Naive thymus-derived CD4-positive, alpha-beta T cell (primary cell): ENCODE results near the gene NID1. TPM values are rescaled to one million over a fixed set of nuclear protein-coding genes. Genes with fewer than 3 reads are reported as not detected.
"Not testable (repeated sequence)": the region's sequence is repeated elsewhere in the genome, so short reads cannot be mapped to it uniquely, and the experiment has no call there.

Source experiments
- ATAC-seq: fragments of 150-1000 bp; cut with Tn5 transposase; 2 replicates; pipeline ENCODE4 v1.10.0; 2021; ENCODE audit warnings: mild to moderate bottlenecking, moderate library complexity
- CTCF ChIA-PET: fragments of 350-600 bp; sonication (Branson Sonifier 250); formaldehyde crosslinking; loops from one replicate; lab custom pipeline; 2021; ENCODE audit warnings: antibody characterized with exemption; lab: Charles Lee
- POLR2A ChIA-PET: fragments of 350-600 bp; sonication (Branson Sonifier 250); formaldehyde crosslinking; loops from one replicate; lab custom pipeline; 2021; ENCODE audit warnings: antibody characterized with exemption, inconsistent platforms; lab: Charles Lee
- DNase-seq, 9 donors: peaks; one replicate each; pipeline versions ENCODE4 v3.0.0 to v3.0.0-alpha.2; 2020 to 2022; ENCODE audit warnings: mixed read lengths in 1 of 9
- H3K27ac ChIP-seq: one replicate; pipeline ENCODE4 v1.7.0; 2013; ENCODE audit warnings: mild to moderate bottlenecking, low read depth, low read length, moderate library complexity
- H3K27me3 ChIP-seq, 2 donors: one replicate each; pipeline ENCODE4 v1.7.0; 2013; ENCODE audit warnings: low read length in 2 of 2, mild to moderate bottlenecking in 2 of 2, moderate library complexity in 2 of 2; ENCODE audit not compliant: control insufficient read depth in 2 of 2, insufficient read depth in 2 of 2
- H3K36me3 ChIP-seq, 3 experiments: 1 replicate in 2 of 3; 2 replicates in 1 of 3; pipeline ENCODE4 v1.7.0; 2013; ENCODE audit warnings: low read length in 3 of 3, mild to moderate bottlenecking in 3 of 3, moderate library complexity in 1 of 3; ENCODE audit not compliant: insufficient read depth in 3 of 3, control insufficient read depth in 2 of 3
- H3K4me1 ChIP-seq, 2 donors: one replicate each; pipeline ENCODE4 v1.7.0; 2013; ENCODE audit warnings: low read length in 2 of 2, mild to moderate bottlenecking in 2 of 2, moderate library complexity in 1 of 2; ENCODE audit not compliant: control insufficient read depth in 2 of 2, insufficient read depth in 2 of 2
- H3K4me3 ChIP-seq: 2 replicates; pipeline ENCODE4 v1.7.0; 2013; ENCODE audit warnings: mild to moderate bottlenecking, low read length
- H3K9me3 ChIP-seq, 3 experiments: 1 replicate in 2 of 3; 2 replicates in 1 of 3; pipeline ENCODE4 v1.7.0; 2013; ENCODE audit warnings: low read length in 3 of 3; ENCODE audit not compliant: control insufficient read depth in 2 of 3
- H3K27ac Mint-ChIP-seq, 9 donors: one replicate each; pipeline ENCODE4 v1.8.0; 2020 to 2022; ENCODE audit warnings: mixed read lengths in 9 of 9, mild to moderate bottlenecking in 8 of 9, moderate library complexity in 5 of 9, inconsistent platforms in 2 of 9
- H3K27me3 Mint-ChIP-seq, 5 donors: one replicate each; pipeline ENCODE4 v1.8.0; 2021 to 2022; ENCODE audit warnings: mixed read lengths in 5 of 5, mild to moderate bottlenecking in 1 of 5
- H3K36me3 Mint-ChIP-seq, 5 donors: one replicate each; pipeline ENCODE4 v1.8.0; 2020 to 2022; ENCODE audit warnings: mixed read lengths in 5 of 5, mild to moderate bottlenecking in 3 of 5, inconsistent platforms in 1 of 5
- H3K4me1 Mint-ChIP-seq, 7 donors: one replicate each; pipeline ENCODE4 v1.8.0; 2020 to 2022; ENCODE audit warnings: mixed read lengths in 7 of 7, mild to moderate bottlenecking in 3 of 7, inconsistent platforms in 1 of 7
- H3K4me3 Mint-ChIP-seq, 10 donors: one replicate each; pipeline ENCODE4 v1.8.0; 2020 to 2022; ENCODE audit warnings: mild to moderate bottlenecking in 10 of 10, mixed read lengths in 10 of 10, moderate library complexity in 6 of 10, inconsistent platforms in 2 of 10
- H3K9me3 Mint-ChIP-seq, 11 donors: one replicate each; pipeline ENCODE4 v1.8.0; 2020 to 2022; ENCODE audit warnings: mixed read lengths in 11 of 11, mild to moderate bottlenecking in 4 of 11, inconsistent platforms in 1 of 11, moderate library complexity in 1 of 11
- intact Hi-C, 2 donors: fragments of 100-400 bp; cut with micrococcal nuclease; formaldehyde crosslinking; loops; one replicate each; pipeline ENCODE4 v1.15.1; 2023
- polyA plus RNA-seq, 2 donors: library from polyadenylated mRNA; unstranded; fragments of 300-500 nt; fragmentation: Illumina TruSeq; gene quantifications; one replicate each; pipeline ENCODE4 v1.2.3, GENCODE V29; 2021
- total RNA-seq, 6 experiments: library from RNA in 5 of 6; stranded (reverse) in 5 of 6; gene quantifications; 1 replicate in 5 of 6; 2 replicates in 1 of 6; pipeline ENCODE4 v1.2.3 and lab custom pipeline; 2021 to 2026

NID1 gene
- total and polyA plus RNA-seq, 7 experiments from 2014 or later = 0.11 to 6.2 (median 0.22) TPM; not detected in 2

GRCh38 chr1:236101233-236102200, 36.6 kb upstream of the NID1 start:
- Mint-ChIP-seq H3K4me3 (no peak overlapping the region), H3K9me3 (peaks cover 0 to 6% (median 0%) of the 10 kb centered on the region in 11 donors), H3K36me3 (no peaks in the 10 kb centered on the region), H3K27ac (no peak overlapping the region), H3K27me3 (peaks cover 0 to 4% (median 3%) of the 10 kb centered on the region in 5 donors), H3K4me1 (peaks cover 0 to 4% (median 3%) of the 10 kb centered on the region in 7 donors)
- no peaks in the 10 kb centered on the region for H3K27me3 ChIP-seq
- H3K36me3 ChIP-seq = no peaks in the 10 kb centered on the region
- CTCF ChIA-PET = no interaction called here
- H3K4me3 ChIP-seq = no peak overlapping the region
- DNase-seq (no peak), ATAC-seq (peak; percentile 17)
- H3K27ac ChIP-seq = no peak overlapping the region
- H3K9me3 ChIP-seq = no peaks in the 10 kb centered on the region
- H3K4me1 ChIP-seq = no peaks in the 10 kb centered on the region
- POLR2A ChIA-PET = no interaction called here
- intact Hi-C loops = loop anchor here (5.0 to 10.0 kb wide), 5 partner anchors 503 to 1703 kb away; partner anchors contain the start of gene HEATR1 (in 1 of the 2)

- CTCF ChIA-PET = no interaction called here
Observed at GRCh38 chr1:236100799-236101198, 35.9 kb upstream of the NID1 start.

GRCh38 chr1:236099355-236099974, 34.6 kb upstream of the NID1 start:
- no peaks in the 10 kb centered on the region for H3K9me3 ChIP-seq
- Mint-ChIP-seq H3K27ac (no peak overlapping the region), H3K9me3 (peaks cover 0 to 12% (median 0%) of the 10 kb centered on the region in 11 donors), H3K4me3 (no peak overlapping the region), H3K4me1 (peaks cover 0 to 4% (median 3%) of the 10 kb centered on the region in 7 donors), H3K36me3 (no peaks in the 10 kb centered on the region), H3K27me3 (peaks cover 5 to 19% (median 13%) of the 10 kb centered on the region in 5 donors)
- no peak overlapping the region for H3K4me3 ChIP-seq
- no peaks in the 10 kb centered on the region for H3K27me3 ChIP-seq
- ChIA-PET POLR2A (no interaction called here), CTCF (interaction anchor here (0.6 kb wide), 2 partner anchors 13 to 763 kb away, joined by 3 to 4 read pairs; no protein-coding TSS in a partner anchor)
- intact Hi-C loops = no loop called here
- no peak for ATAC-seq
- H3K36me3 ChIP-seq = no peaks in the 10 kb centered on the region
- DNase-seq = no peak
- H3K4me1 ChIP-seq = no peaks in the 10 kb centered on the region
- H3K27ac ChIP-seq = no peak overlapping the region

More at GRCh38 chr1:236100799-236101198, 35.9 kb upstream of the NID1 start:
- H3K27me3 Mint-ChIP-seq = peaks cover 0 to 6% (median 4%) of the 10 kb centered on the region in 5 donors
- H3K27ac Mint-ChIP-seq = no peak overlapping the region
- H3K4me1 Mint-ChIP-seq = peaks cover 0 to 4% (median 3%) of the 10 kb centered on the region in 7 donors
- H3K4me3 ChIP-seq = no peak overlapping the region
- intact Hi-C loops = loop anchor here (5.0 to 10.0 kb wide), 5 partner anchors 504 to 1704 kb away; partner anchors contain the start of gene HEATR1 (in 1 of the 2)
- POLR2A ChIA-PET = no interaction called here
- H3K9me3 ChIP-seq = no peaks in the 10 kb centered on the region
- no peaks in the 10 kb centered on the region for H3K36me3 ChIP-seq
- H3K36me3 Mint-ChIP-seq = no peaks in the 10 kb centered on the region
- H3K27me3 ChIP-seq = no peaks in the 10 kb centered on the region
- DNase-seq = no peak
- no peaks in the 10 kb centered on the region for H3K4me1 ChIP-seq
- H3K4me3 Mint-ChIP-seq = no peak overlapping the region
- H3K9me3 Mint-ChIP-seq = peaks cover 0 to 9% (median 0%) of the 10 kb centered on the region in 11 donors
- ATAC-seq = no peak
- H3K27ac ChIP-seq = no peak overlapping the region

- DNase-seq = no peak
- CTCF ChIA-PET = interaction anchor here (0.6 kb wide), 1 partner anchor 103 kb away, joined by 3 read pairs; no protein-coding TSS in a partner anchor
- Mint-ChIP-seq H3K36me3 (no peaks in the 10 kb centered on the region), H3K27ac (no peak overlapping the region), H3K4me3 (no peak overlapping the region), H3K9me3 (peaks cover 0 to 12% (median 0%) of the 10 kb centered on the region in 11 donors), H3K27me3 (peaks cover 11 to 27% (median 19%) of the 10 kb centered on the region in 5 donors), H3K4me1 (no peaks in the 10 kb centered on the region)
- intact Hi-C loops = no loop called here
- H3K4me3 ChIP-seq = no peak overlapping the region
- POLR2A ChIA-PET = no interaction called here
- no peaks in the 10 kb centered on the region for H3K36me3 ChIP-seq
- H3K27ac ChIP-seq = no peak overlapping the region
- no peak for ATAC-seq
- no peaks in the 10 kb centered on the region for H3K9me3 ChIP-seq
- no peaks in the 10 kb centered on the region for H3K4me1 ChIP-seq
- H3K27me3 ChIP-seq = no peaks in the 10 kb centered on the region
Observed at GRCh38 chr1:236098267-236098666, 33.4 kb upstream of the NID1 start.

GRCh38 chr1:236096660-236097482, 32.0 kb upstream of the NID1 start:
- intact Hi-C loops, H3K4me1 ChIP-seq, H3K36me3 ChIP-seq, H3K4me3 Mint-ChIP-seq, H3K9me3 ChIP-seq, POLR2A ChIA-PET, H3K27me3 ChIP-seq, H3K4me1 Mint-ChIP-seq, H3K27ac ChIP-seq, H3K36me3 Mint-ChIP-seq, H3K4me3 ChIP-seq: not testable (repeated sequence)
- H3K27ac Mint-ChIP-seq = peak overlapping the region in 4 of 9 donors; percentile 63 to 79 (median 74)
- CTCF ChIA-PET = interaction anchor here (0.6 kb wide), 1 partner anchor 393 kb away, joined by 4 read pairs; no protein-coding TSS in a partner anchor
- ATAC-seq (peak; percentile 56), DNase-seq (peak in 4 of 9 donors; percentile 24 to 83 (median 52))
- H3K27me3 Mint-ChIP-seq = peaks cover 12 to 27% (median 22%) of the 10 kb centered on the region in 5 donors
- peaks cover 0 to 12% (median 0%) of the 10 kb centered on the region in 11 donors for H3K9me3 Mint-ChIP-seq
